A673 (cell line): ENCODE data around the gene METRNL. TPM values are rescaled to one million over a fixed set of nuclear protein-coding genes. Genes with fewer than 3 reads are reported as not detected.

Source experiments
- BruUV-seq: library from RNA; stranded (reverse); fragments of 400-500 nt; replicated peaks from 2 replicates; lab custom pipeline; 2021; lab: Mats Ljungman, UMichigan
- CTCF ChIA-PET: fragments of 300-600 bp; sonication (Branson Sonifier 250); formaldehyde crosslinking; loops from one replicate; lab custom pipeline; 2022; ENCODE audit warnings: antibody characterized with exemption; lab: Charles Lee
- POLR2A ChIA-PET: fragments of 300-600 bp; sonication (Branson Sonifier 250); formaldehyde crosslinking; loops from one replicate; lab custom pipeline; 2022; ENCODE audit warnings: antibody characterized with exemption; ENCODE audit not compliant: low non-redundant PET; lab: Charles Lee
- DNase-seq: peaks from one replicate; pipeline ENCODE4 v3.0.0-alpha.2; 2015; ENCODE audit warnings: low spot score
- H3K27ac ChIP-seq: fragments of 200-600 bp; sonication (generic); 2 replicates; pipeline ENCODE4 v1.5.1; 2016; ENCODE audit warnings: mixed run types, low read depth, mild to moderate bottlenecking, mixed read lengths, antibody characterized with exemption, low read length; ENCODE audit not compliant: poor library complexity, severe bottlenecking
- H3K27me3 ChIP-seq: fragments of 200-600 bp; sonication (generic); replicated peaks from 2 replicates; pipeline ENCODE4 v1.6.1; 2017; ENCODE audit warnings: mixed run types, low read depth, mild to moderate bottlenecking, mixed read lengths, antibody characterized with exemption, low read length; ENCODE audit not compliant: insufficient read depth, poor library complexity
- H3K36me3 ChIP-seq: fragments of 200-600 bp; sonication (generic); 2 replicates; pipeline ENCODE4 v1.6.1; 2016; ENCODE audit warnings: mixed run types, mild to moderate bottlenecking, mixed read lengths, antibody characterized with exemption, low read length; ENCODE audit not compliant: insufficient read depth, poor library complexity, severe bottlenecking
- H3K4me1 ChIP-seq: fragments of 200-600 bp; sonication (generic); 2 replicates; pipeline ENCODE4 v1.6.1; 2017; ENCODE audit warnings: mixed run types, mild to moderate bottlenecking, mixed read lengths, antibody characterized with exemption, low read length; ENCODE audit not compliant: insufficient read depth, poor library complexity, severe bottlenecking
- H3K4me3 ChIP-seq: fragments of 200-600 bp; sonication (generic); 2 replicates; pipeline ENCODE4 v1.5.1; 2016; ENCODE audit warnings: low read depth, mixed run types, mild to moderate bottlenecking, mixed read lengths, low read length; ENCODE audit not compliant: poor library complexity, severe bottlenecking
- H3K9me3 ChIP-seq: fragments of 200-600 bp; sonication (generic); 2 replicates; pipeline ENCODE4 v1.6.1; 2016; ENCODE audit warnings: mixed run types, low read depth, mild to moderate bottlenecking, mixed read lengths, antibody characterized with exemption, low read length; ENCODE audit not compliant: poor library complexity, severe bottlenecking
- EZH2 ChIP-seq: fragments of 200-600 bp; sonication (generic); IDR thresholded peaks from 2 replicates; pipeline ENCODE4 v1.6.1; 2017; ENCODE audit warnings: borderline replicate concordance, low read depth, mild to moderate bottlenecking, mixed read lengths, antibody characterized with exemption, low read length; ENCODE audit not compliant: poor library complexity, severe bottlenecking
- intact Hi-C: fragments of 100-400 bp; cut with micrococcal nuclease; formaldehyde crosslinking; loops from one replicate; pipeline ENCODE4 v1.10.0; 2022; ENCODE audit not compliant: unreplicated experiment
- total RNA-seq: library from RNA; stranded (reverse); gene quantifications from 2 replicates; pipeline ENCODE4 v1.2.3, GENCODE V29; 2021
- TF ChIP-seq, protein P1 (sequence below): fragments of 300-800, 200-600 bp; sonication (generic); conservative IDR thresholded peaks from 2 replicates; pipeline ENCODE4 v1.5.1; 2017; ENCODE audit warnings: low read depth, mild to moderate bottlenecking, antibody characterized with exemption, low read length, moderate library complexity, mixed read lengths

METRNL gene
- total RNA-seq, 1 experiment from 2014 or later: 16.5 TPM

DNA sequence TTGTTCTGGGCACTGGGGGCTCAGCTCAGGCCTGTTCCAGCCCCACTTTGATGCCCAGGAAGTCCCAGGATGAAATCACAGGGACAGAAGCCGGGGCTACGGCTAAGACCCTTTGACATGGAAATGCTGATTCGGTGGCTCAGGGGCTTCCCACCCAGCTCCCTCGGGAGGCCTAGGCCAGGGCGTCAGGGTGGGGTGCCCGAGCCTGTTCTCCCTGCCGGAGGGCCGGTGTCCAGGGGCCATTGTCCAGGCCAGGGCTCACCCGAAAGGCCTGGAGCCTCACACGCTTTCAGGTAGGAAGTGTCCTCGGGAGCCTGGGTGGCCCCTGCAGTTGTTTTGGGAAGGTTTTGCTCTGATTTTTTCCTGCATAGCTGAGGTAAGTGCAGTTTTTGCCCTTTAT, 34.0 kb downstream of the METRNL start:
- BruUV-seq: no TSS peak
- no peaks in the 10 kb centered on the region for H3K36me3 ChIP-seq
- ChIA-PET POLR2A (no interaction called here), CTCF (no interaction called here)
- H3K27ac ChIP-seq: no peak overlapping the region
- DNase-seq: no peak
- H3K27me3 ChIP-seq: no peaks in the 10 kb centered on the region
- TF ChIP-seq, protein P1, sequence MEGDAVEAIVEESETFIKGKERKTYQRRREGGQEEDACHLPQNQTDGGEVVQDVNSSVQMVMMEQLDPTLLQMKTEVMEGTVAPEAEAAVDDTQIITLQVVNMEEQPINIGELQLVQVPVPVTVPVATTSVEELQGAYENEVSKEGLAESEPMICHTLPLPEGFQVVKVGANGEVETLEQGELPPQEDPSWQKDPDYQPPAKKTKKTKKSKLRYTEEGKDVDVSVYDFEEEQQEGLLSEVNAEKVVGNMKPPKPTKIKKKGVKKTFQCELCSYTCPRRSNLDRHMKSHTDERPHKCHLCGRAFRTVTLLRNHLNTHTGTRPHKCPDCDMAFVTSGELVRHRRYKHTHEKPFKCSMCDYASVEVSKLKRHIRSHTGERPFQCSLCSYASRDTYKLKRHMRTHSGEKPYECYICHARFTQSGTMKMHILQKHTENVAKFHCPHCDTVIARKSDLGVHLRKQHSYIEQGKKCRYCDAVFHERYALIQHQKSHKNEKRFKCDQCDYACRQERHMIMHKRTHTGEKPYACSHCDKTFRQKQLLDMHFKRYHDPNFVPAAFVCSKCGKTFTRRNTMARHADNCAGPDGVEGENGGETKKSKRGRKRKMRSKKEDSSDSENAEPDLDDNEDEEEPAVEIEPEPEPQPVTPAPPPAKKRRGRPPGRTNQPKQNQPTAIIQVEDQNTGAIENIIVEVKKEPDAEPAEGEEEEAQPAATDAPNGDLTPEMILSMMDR: no peak
- no peak overlapping the region for H3K4me3 ChIP-seq
- intact Hi-C loops: no loop called here
- H3K4me1 ChIP-seq: peaks cover 21% of the 10 kb centered on the region
- H3K9me3 ChIP-seq: no peaks in the 10 kb centered on the region

DNA sequence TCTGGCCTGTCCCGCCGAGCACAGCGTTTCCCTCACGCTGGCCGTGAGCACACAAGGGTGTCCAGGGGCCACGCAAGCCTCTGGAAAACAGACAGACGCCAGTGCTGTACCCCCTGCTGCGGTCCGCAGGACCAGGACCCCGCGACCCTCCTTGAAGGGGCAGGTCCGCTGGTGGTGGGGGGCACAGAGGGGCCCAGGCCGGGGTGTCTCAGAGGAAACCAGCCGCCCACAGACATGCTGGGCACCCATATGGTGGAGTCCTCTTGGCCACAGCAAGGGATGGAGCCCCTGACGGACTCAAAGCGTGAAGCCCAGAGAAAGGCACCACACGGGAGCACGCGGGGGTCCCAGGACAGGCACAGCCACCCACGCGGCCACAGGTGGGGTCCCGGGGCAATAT, 34.4 kb downstream of the METRNL start:
- Histone ChIP-seq H3K27ac (no peak overlapping the region), H3K9me3 (no peaks in the 10 kb centered on the region), H3K27me3 (no peaks in the 10 kb centered on the region), H3K36me3 (no peaks in the 10 kb centered on the region), H3K4me1 (peaks cover 21% of the 10 kb centered on the region), H3K4me3 (no peak overlapping the region)
- no peak for DNase-seq
- ChIA-PET CTCF (no interaction called here), POLR2A (no interaction called here)
- intact Hi-C loops: no loop called here
- no peak for TF ChIP-seq EZH2
- TF ChIP-seq, protein P1: no peak
- no TSS peak for BruUV-seq

DNA sequence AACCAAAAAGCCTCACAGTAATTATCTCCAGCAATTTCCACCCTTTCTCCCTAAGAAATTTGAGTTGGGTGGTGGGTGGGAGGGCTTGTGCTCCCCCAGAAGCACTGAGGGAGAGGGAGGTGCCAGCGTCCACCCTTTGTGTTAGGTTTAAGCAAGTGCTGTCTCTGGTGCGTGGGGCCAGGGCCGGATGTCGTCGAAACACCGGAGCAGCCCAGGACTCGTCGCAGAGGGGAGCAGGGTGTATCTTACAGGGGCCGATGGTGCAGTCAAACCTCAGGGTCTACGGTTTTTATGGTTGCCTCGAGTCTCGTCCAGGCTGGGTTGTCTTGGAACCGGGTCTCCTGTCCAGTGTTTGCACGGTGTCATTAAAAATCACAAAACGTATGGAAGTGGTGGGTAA, 35.3 kb downstream of the METRNL start:
- ChIA-PET CTCF (no interaction called here), POLR2A (no interaction called here)
- TF ChIP-seq, protein P1: no peak
- no peak for TF ChIP-seq EZH2
- Histone ChIP-seq H3K4me1 (peaks cover 14% of the 10 kb centered on the region), H3K27ac (no peak overlapping the region), H3K27me3 (no peaks in the 10 kb centered on the region), H3K4me3 (no peak overlapping the region), H3K9me3 (no peaks in the 10 kb centered on the region), H3K36me3 (no peaks in the 10 kb centered on the region)
- intact Hi-C loops: no loop called here
- DNase-seq: no peak
- BruUV-seq: no TSS peak
